ENCODE measurements around the gene OMP. TPM values are rescaled to one million over a fixed set of nuclear protein-coding genes. Genes with fewer than 3 reads are reported as not detected.

Gene OMP
- total RNA-seq, 1 experiment from 2014 or later = not detected

DNA sequence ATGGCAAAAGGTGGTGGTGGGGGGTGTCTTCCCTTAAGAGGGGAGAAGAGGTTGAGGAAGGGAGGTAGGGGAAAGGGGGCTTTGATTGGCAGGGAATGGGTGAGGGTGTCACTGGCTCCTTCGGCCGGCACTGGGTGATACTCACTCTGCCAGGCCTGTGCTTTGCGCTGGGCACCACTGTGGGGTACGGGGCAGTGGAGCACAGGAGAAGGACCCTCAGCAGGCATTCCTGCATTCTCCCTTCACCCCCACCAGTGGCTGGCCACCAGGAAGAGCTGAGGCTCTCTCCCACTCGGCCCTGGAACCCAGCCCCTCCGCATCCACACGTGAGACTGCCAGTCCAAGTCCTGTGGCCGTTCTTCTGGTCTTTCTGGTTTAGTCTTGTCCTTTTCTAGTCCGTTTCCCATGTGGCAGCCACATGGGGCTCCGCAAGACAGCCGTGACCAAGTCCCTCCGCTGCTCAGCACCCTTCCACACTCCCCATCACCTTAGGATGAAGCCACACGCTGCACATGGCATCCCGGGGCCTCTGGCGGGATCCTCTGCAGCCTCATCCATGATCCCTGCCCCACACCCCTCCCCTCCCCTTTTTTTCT is 27.9 kb upstream of the OMP start:
- ChIA-PET POLR2A (no interaction called here), CTCF (interaction anchor here (1.0 to 1.7 kb wide), 4 partner anchors 16 to 28 kb away, joined by 4 to 11 read pairs (median 5); no protein-coding TSS in a partner anchor)
- ATAC-seq = no peak
- peaks cover 20% of the 10 kb centered on the region for H3K9me3 Mint-ChIP-seq
- H3K36me3 Mint-ChIP-seq = no peaks in the 10 kb centered on the region; the same call in 1 of the 2 replicates
- DNase-seq (ENCODE audit: low spot score) = no peak
- no peak overlapping the region for H3K4me3 Mint-ChIP-seq
- H3K27ac Mint-ChIP-seq = no peak overlapping the region
- 0 out of 2 replicates have a peak, but pooled peaks cover 2% of the 10 kb centered on the region for H3K4me1 Mint-ChIP-seq
- H3K27me3 Mint-ChIP-seq (ENCODE audit: low read depth) = no peaks in the 10 kb centered on the region
- TF ChIP-seq IRF2 (CRISPR knock-in tag; IDR thresholded peaks at IDR 0.05; ENCODE audit: borderline replicate concordance, low read depth) (no peak), SOX15 (CRISPR knock-in tag; IDR thresholded peaks at IDR 0.05) (no peak), NFATC4 (CRISPR knock-in tag; IDR thresholded peaks at IDR 0.05) (no peak), NR3C1 (CRISPR knock-in tag; conservative IDR thresholded peaks at IDR 0.05; ENCODE audit: low read depth) (no peak)

DNA sequence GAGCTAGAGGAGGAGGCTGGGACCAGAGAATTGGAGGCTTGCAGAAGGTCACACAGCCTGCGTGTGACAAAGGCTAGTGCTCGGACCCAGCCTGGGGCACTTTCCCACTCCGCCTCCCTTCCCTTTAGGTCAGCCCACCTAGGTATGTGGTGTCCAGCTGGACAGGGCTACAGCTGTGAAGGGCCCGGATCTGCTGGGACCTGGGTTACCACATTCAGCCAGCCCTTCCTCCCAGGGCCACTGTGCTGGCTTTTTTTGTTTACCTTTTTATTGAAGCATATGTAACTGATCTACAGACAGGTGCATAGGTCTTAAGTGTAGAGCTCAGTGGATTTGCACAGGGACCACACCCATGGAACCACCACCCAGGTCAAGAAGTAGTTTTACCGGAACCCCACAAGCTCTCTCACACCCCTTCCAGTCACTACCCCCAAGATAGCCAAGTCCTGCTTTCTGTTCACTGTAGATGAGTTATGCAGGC is 27.2 kb upstream of the OMP start:
- ChIA-PET POLR2A (no interaction called here), CTCF (interaction anchor here (0.9 to 1.7 kb wide), 6 partner anchors 9 to 52 kb away, joined by 3 to 11 read pairs (median 4); partner anchors contain the start of gene CAPN5)
- DNase-seq (ENCODE audit: low spot score) (no peak), ATAC-seq (no peak)
- H3K9me3 Mint-ChIP-seq = peaks cover 22% of the 10 kb centered on the region
- no peak overlapping the region for H3K4me3 Mint-ChIP-seq
- H3K4me1 Mint-ChIP-seq = 0 out of 2 replicates have a peak, but pooled peaks cover 2% of the 10 kb centered on the region
- H3K36me3 Mint-ChIP-seq = no peaks in the 10 kb centered on the region; the same call in 1 of the 2 replicates
- H3K27me3 Mint-ChIP-seq (ENCODE audit: low read depth) = no peaks in the 10 kb centered on the region
- no peak overlapping the region for H3K27ac Mint-ChIP-seq
- TF ChIP-seq MXD4 (CRISPR knock-in tag; IDR thresholded peaks at IDR 0.05; ENCODE audit: borderline replicate concordance) (no peak), NFYB (CRISPR knock-in tag; conservative IDR thresholded peaks at IDR 0.05; ENCODE audit: low read depth) (no peak), TEAD1 (CRISPR knock-in tag; IDR thresholded peaks at IDR 0.05) (no peak), TCF7 (CRISPR knock-in tag; IDR thresholded peaks at IDR 0.05; ENCODE audit: low read depth) (no peak), NFE2L1 (CRISPR knock-in tag; IDR thresholded peaks at IDR 0.05) (no peak), ZNF138 (CRISPR knock-in tag; conservative IDR thresholded peaks at IDR 0.05) (no peak), KAT7 (CRISPR knock-in tag; IDR thresholded peaks at IDR 0.05; ENCODE audit: borderline replicate concordance) (no peak), NFATC4 (CRISPR knock-in tag; IDR thresholded peaks at IDR 0.05) (no peak), SP1 (CRISPR knock-in tag; conservative IDR thresholded peaks at IDR 0.05) (no peak), OVOL2 (CRISPR knock-in tag; IDR thresholded peaks at IDR 0.05; ENCODE audit: borderline replicate concordance) (no peak), ZNF232 (CRISPR knock-in tag; IDR thresholded peaks at IDR 0.05) (no peak)
- TF ChIP-seq, protein P1, sequence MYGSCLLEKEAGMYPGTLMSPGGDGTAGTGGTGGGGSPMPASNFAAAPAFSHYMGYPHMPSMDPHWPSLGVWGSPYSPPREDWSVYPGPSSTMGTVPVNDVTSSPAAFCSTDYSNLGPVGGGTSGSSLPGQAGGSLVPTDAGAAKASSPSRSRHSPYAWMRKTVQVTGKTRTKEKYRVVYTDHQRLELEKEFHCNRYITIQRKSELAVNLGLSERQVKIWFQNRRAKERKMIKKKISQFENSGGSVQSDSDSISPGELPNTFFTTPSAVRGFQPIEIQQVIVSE (CRISPR knock-in tag; IDR thresholded peaks at IDR 0.05; ENCODE audit: borderline replicate concordance) = no peak
- TF ChIP-seq, protein P2, sequence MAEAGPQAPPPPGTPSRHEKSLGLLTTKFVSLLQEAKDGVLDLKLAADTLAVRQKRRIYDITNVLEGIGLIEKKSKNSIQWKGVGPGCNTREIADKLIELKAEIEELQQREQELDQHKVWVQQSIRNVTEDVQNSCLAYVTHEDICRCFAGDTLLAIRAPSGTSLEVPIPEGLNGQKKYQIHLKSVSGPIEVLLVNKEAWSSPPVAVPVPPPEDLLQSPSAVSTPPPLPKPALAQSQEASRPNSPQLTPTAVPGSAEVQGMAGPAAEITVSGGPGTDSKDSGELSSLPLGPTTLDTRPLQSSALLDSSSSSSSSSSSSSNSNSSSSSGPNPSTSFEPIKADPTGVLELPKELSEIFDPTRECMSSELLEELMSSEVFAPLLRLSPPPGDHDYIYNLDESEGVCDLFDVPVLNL (CRISPR knock-in tag; IDR thresholded peaks at IDR 0.05; ENCODE audit: borderline replicate concordance, low read depth) = no peak
- TF ChIP-seq, protein P3, sequence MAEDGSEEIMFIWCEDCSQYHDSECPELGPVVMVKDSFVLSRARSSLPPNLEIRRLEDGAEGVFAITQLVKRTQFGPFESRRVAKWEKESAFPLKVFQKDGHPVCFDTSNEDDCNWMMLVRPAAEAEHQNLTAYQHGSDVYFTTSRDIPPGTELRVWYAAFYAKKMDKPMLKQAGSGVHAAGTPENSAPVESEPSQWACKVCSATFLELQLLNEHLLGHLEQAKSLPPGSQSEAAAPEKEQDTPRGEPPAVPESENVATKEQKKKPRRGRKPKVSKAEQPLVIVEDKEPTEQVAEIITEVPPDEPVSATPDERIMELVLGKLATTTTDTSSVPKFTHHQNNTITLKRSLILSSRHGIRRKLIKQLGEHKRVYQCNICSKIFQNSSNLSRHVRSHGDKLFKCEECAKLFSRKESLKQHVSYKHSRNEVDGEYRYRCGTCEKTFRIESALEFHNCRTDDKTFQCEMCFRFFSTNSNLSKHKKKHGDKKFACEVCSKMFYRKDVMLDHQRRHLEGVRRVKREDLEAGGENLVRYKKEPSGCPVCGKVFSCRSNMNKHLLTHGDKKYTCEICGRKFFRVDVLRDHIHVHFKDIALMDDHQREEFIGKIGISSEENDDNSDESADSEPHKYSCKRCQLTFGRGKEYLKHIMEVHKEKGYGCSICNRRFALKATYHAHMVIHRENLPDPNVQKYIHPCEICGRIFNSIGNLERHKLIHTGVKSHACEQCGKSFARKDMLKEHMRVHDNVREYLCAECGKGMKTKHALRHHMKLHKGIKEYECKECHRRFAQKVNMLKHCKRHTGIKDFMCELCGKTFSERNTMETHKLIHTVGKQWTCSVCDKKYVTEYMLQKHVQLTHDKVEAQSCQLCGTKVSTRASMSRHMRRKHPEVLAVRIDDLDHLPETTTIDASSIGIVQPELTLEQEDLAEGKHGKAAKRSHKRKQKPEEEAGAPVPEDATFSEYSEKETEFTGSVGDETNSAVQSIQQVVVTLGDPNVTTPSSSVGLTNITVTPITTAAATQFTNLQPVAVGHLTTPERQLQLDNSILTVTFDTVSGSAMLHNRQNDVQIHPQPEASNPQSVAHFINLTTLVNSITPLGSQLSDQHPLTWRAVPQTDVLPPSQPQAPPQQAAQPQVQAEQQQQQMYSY (CRISPR knock-in tag; IDR thresholded peaks at IDR 0.05) = no peak
- TF ChIP-seq, protein P4, sequence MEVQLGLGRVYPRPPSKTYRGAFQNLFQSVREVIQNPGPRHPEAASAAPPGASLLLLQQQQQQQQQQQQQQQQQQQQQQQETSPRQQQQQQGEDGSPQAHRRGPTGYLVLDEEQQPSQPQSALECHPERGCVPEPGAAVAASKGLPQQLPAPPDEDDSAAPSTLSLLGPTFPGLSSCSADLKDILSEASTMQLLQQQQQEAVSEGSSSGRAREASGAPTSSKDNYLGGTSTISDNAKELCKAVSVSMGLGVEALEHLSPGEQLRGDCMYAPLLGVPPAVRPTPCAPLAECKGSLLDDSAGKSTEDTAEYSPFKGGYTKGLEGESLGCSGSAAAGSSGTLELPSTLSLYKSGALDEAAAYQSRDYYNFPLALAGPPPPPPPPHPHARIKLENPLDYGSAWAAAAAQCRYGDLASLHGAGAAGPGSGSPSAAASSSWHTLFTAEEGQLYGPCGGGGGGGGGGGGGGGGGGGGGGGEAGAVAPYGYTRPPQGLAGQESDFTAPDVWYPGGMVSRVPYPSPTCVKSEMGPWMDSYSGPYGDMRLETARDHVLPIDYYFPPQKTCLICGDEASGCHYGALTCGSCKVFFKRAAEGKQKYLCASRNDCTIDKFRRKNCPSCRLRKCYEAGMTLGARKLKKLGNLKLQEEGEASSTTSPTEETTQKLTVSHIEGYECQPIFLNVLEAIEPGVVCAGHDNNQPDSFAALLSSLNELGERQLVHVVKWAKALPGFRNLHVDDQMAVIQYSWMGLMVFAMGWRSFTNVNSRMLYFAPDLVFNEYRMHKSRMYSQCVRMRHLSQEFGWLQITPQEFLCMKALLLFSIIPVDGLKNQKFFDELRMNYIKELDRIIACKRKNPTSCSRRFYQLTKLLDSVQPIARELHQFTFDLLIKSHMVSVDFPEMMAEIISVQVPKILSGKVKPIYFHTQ (CRISPR knock-in tag; IDR thresholded peaks at IDR 0.05) = no peak
- TF ChIP-seq, protein P5, sequence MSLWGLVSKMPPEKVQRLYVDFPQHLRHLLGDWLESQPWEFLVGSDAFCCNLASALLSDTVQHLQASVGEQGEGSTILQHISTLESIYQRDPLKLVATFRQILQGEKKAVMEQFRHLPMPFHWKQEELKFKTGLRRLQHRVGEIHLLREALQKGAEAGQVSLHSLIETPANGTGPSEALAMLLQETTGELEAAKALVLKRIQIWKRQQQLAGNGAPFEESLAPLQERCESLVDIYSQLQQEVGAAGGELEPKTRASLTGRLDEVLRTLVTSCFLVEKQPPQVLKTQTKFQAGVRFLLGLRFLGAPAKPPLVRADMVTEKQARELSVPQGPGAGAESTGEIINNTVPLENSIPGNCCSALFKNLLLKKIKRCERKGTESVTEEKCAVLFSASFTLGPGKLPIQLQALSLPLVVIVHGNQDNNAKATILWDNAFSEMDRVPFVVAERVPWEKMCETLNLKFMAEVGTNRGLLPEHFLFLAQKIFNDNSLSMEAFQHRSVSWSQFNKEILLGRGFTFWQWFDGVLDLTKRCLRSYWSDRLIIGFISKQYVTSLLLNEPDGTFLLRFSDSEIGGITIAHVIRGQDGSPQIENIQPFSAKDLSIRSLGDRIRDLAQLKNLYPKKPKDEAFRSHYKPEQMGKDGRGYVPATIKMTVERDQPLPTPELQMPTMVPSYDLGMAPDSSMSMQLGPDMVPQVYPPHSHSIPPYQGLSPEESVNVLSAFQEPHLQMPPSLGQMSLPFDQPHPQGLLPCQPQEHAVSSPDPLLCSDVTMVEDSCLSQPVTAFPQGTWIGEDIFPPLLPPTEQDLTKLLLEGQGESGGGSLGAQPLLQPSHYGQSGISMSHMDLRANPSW (CRISPR knock-in tag; conservative IDR thresholded peaks at IDR 0.05; ENCODE audit: low read depth) = no peak
